Body of pancreas (tissue), 4 donors: Measurements from ENCODE around the gene FAM50A. TPM values are rescaled to one million over a fixed set of nuclear protein-coding genes. Genes with fewer than 3 reads are reported as not detected.

Experiments
- ATAC-seq: fragments of 150-250 bp; one replicate; pipeline ENCODE4 v1.9.1; 2016
- DNase-seq, 4 donors: peaks; one replicate each; pipeline ENCODE4 v3.0.0-alpha.2; 2019
- H3K27ac ChIP-seq, 4 donors: fragments of 200-600 bp; sonication (generic); 1 replicate in 3 of 4; 2 replicates in 1 of 4; pipeline versions ENCODE4 v1.5.1 to v1.6.1; 2016 to 2019; ENCODE audit warnings: mild to moderate bottlenecking in 1 of 4, mixed read lengths in 1 of 4, moderate library complexity in 1 of 4
- H3K27me3 ChIP-seq, 2 donors: fragments of 200-600 bp; sonication (generic); one replicate each; pipeline ENCODE4 v1.6.0; 2016; ENCODE audit warnings: mild to moderate bottlenecking in 1 of 2
- H3K36me3 ChIP-seq, 2 donors: fragments of 200-600 bp; sonication (generic); replicated peaks in 1 of 2; 2 replicates each; pipeline ENCODE4 v1.5.1; 2016; ENCODE audit warnings: low read depth in 2 of 2; ENCODE audit not compliant: insufficient read depth in 1 of 2
- H3K4me1 ChIP-seq: fragments of 200-600 bp; sonication (generic); one replicate; pipeline ENCODE4 v1.6.0; 2016
- H3K4me3 ChIP-seq, 2 donors: fragments of 200-600 bp; sonication (generic); 1 replicate in 1 of 2; 2 replicates in 1 of 2; pipeline ENCODE4 v1.5.1; 2016 to 2019
- H3K9me3 ChIP-seq, 3 donors: fragments of 200-600 bp; sonication (generic); 1 replicate in 2 of 3; 2 replicates in 1 of 3; pipeline ENCODE4 v1.5.1; 2016
- CTCF ChIP-seq, 7 experiments: fragments of 450-650 bp in 4 of 7; fragments of 200-600 bp in 3 of 7; sonication (generic) in 3 of 7; IDR thresholded peaks; one replicate each; pipeline ENCODE4 v1.5.1; 2016 to 2019; ENCODE audit warnings: antibody characterized with exemption in 7 of 7
- POLR2A ChIP-seq, 3 donors: fragments of 450-650 bp; IDR thresholded peaks; one replicate each; pipeline ENCODE4 v1.6.1; 2016; ENCODE audit warnings: antibody characterized with exemption in 3 of 3, mild to moderate bottlenecking in 2 of 3
- WGBS, 2 donors: methylation state at CpG; one replicate each; pipeline ENCODE4 v1.1.5; 2017; 5-methylcytosine and 5-hydroxymethylcytosine counted together
- intact Hi-C: fragments of 100-400 bp; cut with DNase I; formaldehyde crosslinking; loops from one replicate; pipeline ENCODE4 v1.15.1; 2023
- total RNA-seq, 2 donors: library from RNA; depleted of rRNA; stranded (reverse); fragments of >200 nt; gene quantifications; one replicate each; pipeline ENCODE4 v1.1.0, GENCODE V29; 2016

Gene FAM50A
- total RNA-seq, 2 donors from 2014 or later, result 14.5 to 48.8 TPM

DNA sequence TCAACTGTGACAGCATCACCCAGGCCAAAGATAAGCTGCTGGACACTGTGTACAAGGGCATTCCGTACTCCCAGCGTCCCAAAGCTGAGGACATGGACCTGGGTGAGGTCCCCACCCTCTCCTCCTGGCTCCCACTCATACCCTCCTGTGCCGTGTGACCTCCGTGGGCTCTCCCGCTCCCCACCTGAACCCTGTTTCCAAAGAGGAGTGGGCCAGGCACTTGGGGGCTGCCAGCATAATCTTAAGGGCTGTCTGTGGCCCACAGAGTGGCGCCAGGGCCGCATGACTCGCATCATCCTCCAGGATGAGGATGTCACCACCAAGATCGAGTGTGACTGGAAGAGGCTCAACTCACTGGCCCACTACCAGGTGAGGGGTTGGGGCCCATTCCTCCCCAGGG lies 25.2 kb downstream of the FAM50A start:
- DNase-seq (no peak), ATAC-seq (no peak)
- intact Hi-C loops, result no loop called here
- Histone ChIP-seq H3K27ac (no peak overlapping the region), H3K9me3 (no peaks in the 10 kb centered on the region), H3K27me3 (no peaks in the 10 kb centered on the region), H3K36me3 (peaks cover 0 to 2% of the 10 kb centered on the region in 2 donors), H3K4me3 (no peak overlapping the region), H3K4me1 (no peaks in the 10 kb centered on the region)
- no peak for TF ChIP-seq POLR2A (IDR thresholded peaks at IDR 0.05)
- TF ChIP-seq CTCF (IDR thresholded peaks at IDR 0.05), result no peak
- 92 to 100% methylated on average over 2 to 6 of the region's 9 CpGs for WGBS, 2 donors

GRCh38 chrX:154469880-154470279 lies 25.9 kb downstream of the FAM50A start:
- DNase-seq (no peak), ATAC-seq (no peak)
- Histone ChIP-seq H3K4me3 (no peak overlapping the region), H3K9me3 (no peaks in the 10 kb centered on the region), H3K27ac (no peak overlapping the region), H3K4me1 (no peaks in the 10 kb centered on the region), H3K27me3 (no peaks in the 10 kb centered on the region), H3K36me3 (peaks cover 0 to 2% of the 10 kb centered on the region in 2 donors)
- WGBS, 2 donors, result 93% methylated on average over 8 of the region's 18 CpGs; no CpG with 5 or more reads in 1 of the 2 donors
- intact Hi-C loops, result no loop called here
- TF ChIP-seq CTCF (IDR thresholded peaks at IDR 0.05), result no peak
- no peak for TF ChIP-seq POLR2A (IDR thresholded peaks at IDR 0.05)

DNA sequence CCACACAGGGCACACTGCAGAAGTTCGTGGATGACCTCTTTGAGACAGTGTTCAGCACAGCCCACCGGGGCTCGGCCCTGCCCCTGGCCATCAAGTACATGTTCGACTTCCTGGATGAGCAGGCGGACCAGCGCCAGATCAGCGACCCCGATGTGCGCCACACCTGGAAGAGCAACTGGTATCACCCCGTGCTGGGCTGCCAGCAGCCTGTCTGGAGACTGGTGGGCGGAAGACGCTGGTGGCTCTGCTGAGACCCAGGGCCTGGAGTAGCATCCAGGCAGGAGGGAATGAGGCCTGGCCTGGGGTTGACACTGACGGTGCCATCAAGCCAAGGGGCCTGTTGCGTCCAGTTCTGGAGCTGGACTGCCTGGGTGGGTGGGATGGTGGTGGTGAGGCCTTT lies 26.5 kb downstream of the FAM50A start:
- intact Hi-C loops, result no loop called here
- no peaks in the 10 kb centered on the region for H3K9me3 ChIP-seq
- no peaks in the 10 kb centered on the region for H3K4me1 ChIP-seq
- H3K27ac ChIP-seq, result no peak overlapping the region
- 81% methylated on average over 5 of the region's 14 CpGs; no CpG with 5 or more reads in 1 of the 2 donors for WGBS, 2 donors
- no peak for TF ChIP-seq CTCF (IDR thresholded peaks at IDR 0.05)
- no peak for TF ChIP-seq POLR2A (IDR thresholded peaks at IDR 0.05)
- no peak overlapping the region for H3K4me3 ChIP-seq
- DNase-seq (no peak), ATAC-seq (no peak)
- peaks cover 0 to 2% of the 10 kb centered on the region in 2 donors for H3K36me3 ChIP-seq
- H3K27me3 ChIP-seq, result no peaks in the 10 kb centered on the region

DNA sequence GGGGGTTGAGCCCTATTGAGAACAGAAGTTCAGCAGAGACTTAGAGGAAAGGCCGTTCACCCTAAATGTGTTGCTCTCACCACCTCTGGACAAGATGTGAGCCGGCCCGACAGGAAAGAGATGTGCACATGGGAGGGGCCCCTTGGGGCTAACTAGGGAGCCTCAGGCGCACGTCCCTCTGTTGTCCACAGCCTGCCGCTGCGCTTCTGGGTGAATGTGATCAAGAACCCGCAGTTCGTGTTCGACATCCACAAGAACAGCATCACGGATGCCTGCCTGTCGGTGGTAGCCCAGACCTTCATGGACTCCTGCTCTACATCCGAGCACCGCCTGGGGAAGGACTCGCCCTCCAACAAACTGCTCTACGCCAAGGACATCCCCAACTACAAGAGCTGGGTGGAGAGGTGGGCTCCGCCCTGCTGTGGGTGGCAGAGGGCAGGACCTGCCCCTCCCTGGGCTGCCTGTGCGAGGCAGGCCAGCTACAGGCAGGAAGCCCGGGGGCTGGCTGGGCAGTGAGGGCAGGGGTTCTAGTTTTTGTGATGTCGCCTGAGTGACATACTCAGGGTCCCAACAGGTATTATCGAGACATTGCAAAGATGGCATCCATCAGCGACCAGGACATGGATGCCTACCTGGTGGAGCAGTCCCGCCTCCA lies 27.1 kb downstream of the FAM50A start:
- TF ChIP-seq POLR2A (IDR thresholded peaks at IDR 0.05) (no peak), CTCF (IDR thresholded peaks at IDR 0.05) (no peak)
- Histone ChIP-seq H3K4me3 (no peak overlapping the region), H3K27ac (no peak overlapping the region), H3K4me1 (no peaks in the 10 kb centered on the region), H3K9me3 (no peaks in the 10 kb centered on the region), H3K27me3 (no peaks in the 10 kb centered on the region), H3K36me3 (peaks cover 0 to 2% of the 10 kb centered on the region in 2 donors)
- DNase-seq (no peak), ATAC-seq (no peak)
- WGBS, 2 donors, result 93 to 96% methylated on average over 5 to 17 of the region's 23 CpGs
- intact Hi-C loops, result no loop called here
